Common myeloid progenitor, CD34-positive (primary cell): Measurements from ENCODE around the gene ACOT2.
A peak's percentile ranks its signal among the peaks of the same experiment; 100 is the strongest.
"Not testable (repeated sequence)": the region's sequence is repeated elsewhere in the genome, so short reads cannot be mapped to it uniquely, and the experiment has no call there.

ENCODE experiments used
- CTCF ChIA-PET: fragments of 350-600 bp; sonication (Branson Sonifier 250); formaldehyde crosslinking; loops from one replicate; lab custom pipeline; 2021; ENCODE audit warnings: antibody characterized with exemption; lab: Charles Lee
- POLR2A ChIA-PET: fragments of 350-600 bp; sonication (Branson Sonifier 250); formaldehyde crosslinking; loops from one replicate; lab custom pipeline; 2021; ENCODE audit warnings: antibody characterized with exemption; lab: Charles Lee
- DNase-seq, 3 donors: peaks; one replicate each; pipeline versions ENCODE4 v3.0.0 to v3.0.0-alpha.2; 2013
- H3K27ac ChIP-seq, 2 experiments: 1 replicate in 1 of 2; 2 replicates in 1 of 2; pipeline ENCODE4 v1.7.0; 2013; ENCODE audit warnings: inconsistent platforms in 2 of 2, low read length in 2 of 2, mild to moderate bottlenecking in 2 of 2, low read depth in 1 of 2, moderate library complexity in 1 of 2; ENCODE audit not compliant: severe bottlenecking in 2 of 2, insufficient read depth in 1 of 2, poor library complexity in 1 of 2
- H3K27me3 ChIP-seq, 5 experiments: replicated peaks in 2 of 5; 1 replicate in 3 of 5; 2 replicates in 2 of 5; pipeline versions ENCODE4 v1.6.1 to v1.7.0; 2013; ENCODE audit warnings: low read length in 4 of 5, mild to moderate bottlenecking in 2 of 5, moderate library complexity in 2 of 5, inconsistent platforms in 1 of 5; ENCODE audit not compliant: insufficient read depth in 5 of 5, control insufficient read depth in 4 of 5
- H3K36me3 ChIP-seq, 4 experiments: 1 replicate in 2 of 4; 2 replicates in 2 of 4; pipeline versions ENCODE4 v1.6.1 to v1.7.0; 2013; ENCODE audit warnings: low read length in 3 of 4, control low read depth in 1 of 4, mild to moderate bottlenecking in 1 of 4; ENCODE audit not compliant: control insufficient read depth in 4 of 4, insufficient read depth in 4 of 4
- H3K4me1 ChIP-seq, 4 experiments: 1 replicate in 3 of 4; 2 replicates in 1 of 4; pipeline versions ENCODE4 v1.6.1 to v1.7.1; 2013; ENCODE audit warnings: low read length in 3 of 4, mild to moderate bottlenecking in 3 of 4, control low read depth in 1 of 4, inconsistent platforms in 1 of 4, moderate library complexity in 1 of 4; ENCODE audit not compliant: control insufficient read depth in 4 of 4, insufficient read depth in 4 of 4; ENCODE audit errors: control extremely low read depth in 1 of 4
- H3K4me3 ChIP-seq, 7 experiments: 1 replicate in 4 of 7; 2 replicates in 3 of 7; pipeline versions ENCODE4 v1.5.1 to v1.7.0; 2013; ENCODE audit warnings: mild to moderate bottlenecking in 7 of 7, low read length in 6 of 7, moderate library complexity in 6 of 7, inconsistent platforms in 2 of 7, low read depth in 2 of 7, control low read depth in 1 of 7; ENCODE audit not compliant: insufficient read depth in 4 of 7, control insufficient read depth in 1 of 7; ENCODE audit errors: extremely low read depth in 1 of 7
- H3K9me3 ChIP-seq, 5 experiments: 1 replicate in 4 of 5; 2 replicates in 1 of 5; pipeline versions ENCODE4 v1.6.1 to v1.7.1; 2013; ENCODE audit warnings: low read length in 4 of 5, mild to moderate bottlenecking in 2 of 5, inconsistent platforms in 1 of 5, low read depth in 1 of 5, moderate library complexity in 1 of 5; ENCODE audit not compliant: control insufficient read depth in 4 of 5, insufficient read depth in 2 of 5; ENCODE audit errors: control extremely low read depth in 1 of 5
- WGBS: methylation state at CpG from one replicate; pipeline ENCODE4 v1.1.5; 2013; ENCODE audit not compliant: insufficient coverage; 5-methylcytosine and 5-hydroxymethylcytosine counted together

Gene ACOT2

DNA sequence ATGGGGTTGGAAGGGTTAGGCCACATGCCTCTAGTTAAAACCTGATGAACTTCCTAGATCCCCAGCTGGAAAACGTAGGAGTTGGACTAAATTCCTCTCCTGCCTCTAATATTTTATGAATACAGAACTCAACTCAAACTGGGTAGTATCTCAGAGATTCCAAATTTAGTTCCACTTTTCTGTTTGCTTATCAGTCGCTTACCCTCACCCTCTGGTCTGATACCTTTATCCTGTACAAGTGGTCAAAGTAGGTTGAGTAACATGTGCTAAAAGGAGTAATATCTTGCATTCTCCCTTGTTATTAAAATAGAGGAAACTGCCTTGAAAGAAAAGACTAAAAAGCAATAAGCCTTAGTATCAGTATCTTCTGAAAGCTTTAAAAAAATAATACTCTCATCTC, 11.8 kb upstream of the ACOT2 start:
- 40% methylated on average over 1 of the region's 2 CpGs for WGBS
- DNase-seq, POLR2A ChIA-PET, H3K4me1 ChIP-seq, H3K4me3 ChIP-seq, H3K9me3 ChIP-seq, CTCF ChIA-PET, H3K27me3 ChIP-seq, H3K36me3 ChIP-seq, H3K27ac ChIP-seq: not testable (repeated sequence)

GRCh38 chr14:73558238-73558637, 10.8 kb upstream of the ACOT2 start:
- H3K9me3 ChIP-seq, H3K36me3 ChIP-seq, H3K4me1 ChIP-seq, H3K27me3 ChIP-seq, POLR2A ChIA-PET, H3K4me3 ChIP-seq, CTCF ChIA-PET, DNase-seq, H3K27ac ChIP-seq: not testable (repeated sequence)
- whole genome bisulfite sequencing = no CpG with 5 or more reads among the region's 2 CpGs

- H3K4me1 ChIP-seq, CTCF ChIA-PET, H3K27ac ChIP-seq, POLR2A ChIA-PET, H3K36me3 ChIP-seq, H3K9me3 ChIP-seq, H3K4me3 ChIP-seq, DNase-seq, H3K27me3 ChIP-seq: not testable (repeated sequence)
- WGBS = 100% methylated on average over 3 of the region's 7 CpGs
Measured at GRCh38 chr14:73562256-73562655, 6.8 kb upstream of the ACOT2 start.

GRCh38 chr14:73562696-73563095, 6.3 kb upstream of the ACOT2 start:
- H3K9me3 ChIP-seq, CTCF ChIA-PET, H3K36me3 ChIP-seq, POLR2A ChIA-PET, H3K27ac ChIP-seq, H3K4me3 ChIP-seq, H3K27me3 ChIP-seq, H3K4me1 ChIP-seq: not testable (repeated sequence)
- 100% methylated on average over 4 of the region's 6 CpGs for WGBS
- DNase-seq = peak in 1 of 3 donors; percentile 17

GRCh38 chr14:73566431-73566830, 2.6 kb upstream of the ACOT2 start:
- peaks cover 0 to 26% (median 14%) of the 10 kb centered on the region in 4 experiments for H3K4me1 ChIP-seq
- H3K27me3 ChIP-seq, H3K27ac ChIP-seq, H3K4me3 ChIP-seq, DNase-seq, H3K9me3 ChIP-seq, H3K36me3 ChIP-seq: not testable (repeated sequence)
- ChIA-PET POLR2A (interaction anchor here (0.6 kb wide), 1 partner anchor 1038 kb away, joined by 8 read pairs; no protein-coding TSS in a partner anchor), CTCF (interaction anchor here (0.6 to 3.5 kb wide), 6 partner anchors 40 to 594 kb away, joined by 3 to 10 read pairs (median 3); no protein-coding TSS in a partner anchor)
- WGBS = 95% methylated on average over 14 of the region's 18 CpGs

GRCh38 chr14:73566935-73567334, 2.1 kb upstream of the ACOT2 start:
- DNase-seq, H3K36me3 ChIP-seq, H3K27me3 ChIP-seq, POLR2A ChIA-PET, H3K4me3 ChIP-seq, H3K27ac ChIP-seq, H3K9me3 ChIP-seq: not testable (repeated sequence)
- CTCF ChIA-PET = interaction anchor here (0.6 to 3.5 kb wide), 5 partner anchors 30 to 594 kb away, joined by 3 to 10 read pairs (median 3); no protein-coding TSS in a partner anchor
- WGBS = 97% methylated on average over 5 of the region's 6 CpGs
- peaks cover 0 to 26% (median 14%) of the 10 kb centered on the region in 4 experiments for H3K4me1 ChIP-seq

DNA sequence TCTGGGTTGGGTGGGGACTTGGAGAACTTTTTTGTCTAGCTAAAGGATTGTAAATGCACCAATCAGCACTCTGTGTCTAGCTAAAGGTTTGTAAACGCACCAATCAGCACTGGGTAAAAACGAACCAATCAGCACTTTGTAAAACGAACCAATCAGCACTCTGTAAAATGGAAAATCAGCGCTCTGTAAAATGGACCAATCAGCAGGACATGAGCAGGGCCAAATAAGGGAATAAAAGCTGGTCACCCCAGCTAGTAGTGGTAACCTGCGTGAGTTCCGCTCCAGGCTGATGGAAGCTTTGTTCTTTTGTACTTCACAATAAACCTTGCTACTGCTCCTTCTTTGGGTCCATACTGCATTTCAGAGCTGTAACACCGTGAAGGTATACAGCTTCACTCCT, 1.7 kb upstream of the ACOT2 start:
- Histone ChIP-seq H3K9me3 (peaks cover 0 to 3% (median 0%) of the 10 kb centered on the region in 5 experiments), H3K4me3 (no peak overlapping the region), H3K27ac (no peak overlapping the region), H3K27me3 (no peaks in the 10 kb centered on the region), H3K36me3 (no peaks in the 10 kb centered on the region), H3K4me1 (peaks cover 0 to 26% (median 14%) of the 10 kb centered on the region in 4 experiments)
- ChIA-PET POLR2A (no interaction called here), CTCF (interaction anchor here (0.6 to 3.5 kb wide), 6 partner anchors 30 to 593 kb away, joined by 3 to 10 read pairs (median 3); no protein-coding TSS in a partner anchor)
- DNase-seq = no peak
- WGBS = 98% methylated on average over 5 of the region's 7 CpGs
